M059J (cell line): Measurements from ENCODE around the gene CFHR1. TPM values are rescaled to one million over a fixed set of nuclear protein-coding genes. Genes with fewer than 3 reads are reported as not detected.

Experiments used
- DNase-seq: peaks from one replicate; pipeline ENCODE4 v3.0.0-alpha.2; 2012; ENCODE audit warnings: low read depth
- total RNA-seq: library from RNA; depleted of rRNA; stranded (reverse); fragments of >200 nt; shearing (Covaris generic); gene quantifications from 2 replicates; pipeline ENCODE4 v1.2.3, GENCODE V29; 2014; rRNA removed

Gene CFHR1
- total RNA-seq, 1 experiment from 2014 or later, result not detected

DNA sequence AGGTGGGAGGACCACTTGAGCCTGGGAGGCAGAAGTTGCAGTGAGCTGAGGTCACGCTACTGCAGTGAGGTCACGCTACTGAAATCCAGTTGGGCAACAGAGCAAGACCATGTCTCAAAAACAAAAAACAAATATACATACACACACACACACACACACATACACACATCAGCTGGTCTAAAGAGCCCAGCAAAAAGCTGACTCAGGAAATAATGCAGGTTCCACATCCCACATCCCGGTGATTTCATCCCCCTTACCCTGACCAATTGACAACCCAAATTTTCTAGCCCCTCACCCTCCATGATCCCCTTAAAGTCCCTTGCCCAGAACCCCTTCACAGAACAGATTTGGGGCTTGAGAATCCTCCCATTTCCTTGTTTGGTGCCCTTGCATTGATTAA lies 56.4 kb downstream of the CFHR1 start:
- DNase-seq, result no peak

DNA sequence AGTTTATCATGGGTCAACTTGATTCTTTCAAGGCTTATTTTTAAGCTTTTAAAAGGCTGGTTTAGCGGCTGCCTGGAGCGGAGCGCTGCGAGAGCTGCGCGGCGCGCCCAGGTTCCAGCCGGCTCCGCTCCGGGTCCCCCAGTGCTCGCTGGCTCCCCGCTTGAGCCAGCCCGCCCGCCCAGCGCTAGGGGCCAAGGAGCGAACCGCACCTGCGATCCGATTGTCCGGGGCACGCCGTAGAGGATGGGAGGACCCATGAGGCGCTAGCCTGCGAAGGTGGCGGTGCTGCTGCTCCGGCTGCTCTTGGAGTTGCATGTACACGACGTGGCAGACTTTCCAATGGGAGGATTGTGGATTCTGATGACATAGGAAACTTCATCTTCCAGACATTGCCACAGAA lies 58.4 kb downstream of the CFHR1 start:
- DNase-seq, result peak; percentile 12

Other genes with a start within 250 kb of the CFHR1 start
- gene KCNT2, start 211.3 kb upstream of the CFHR1 start, total RNA-seq, result 1.9 and 2.3 TPM in 2 replicates
- 58.0 and 76.5 TPM in 2 replicates for gene CFH, start 167.7 kb upstream of the CFHR1 start, total RNA-seq
- not detected in 2 replicates for gene CFHR3, start 44.9 kb upstream of the CFHR1 start, total RNA-seq
- gene CFHR4, start 68.3 kb downstream of the CFHR1 start, total RNA-seq, result not detected in 2 replicates
- not detected in 2 replicates for gene CFHR2, start 124.0 kb downstream of the CFHR1 start, total RNA-seq
- gene CFHR5, start 157.8 kb downstream of the CFHR1 start, total RNA-seq, result not detected in 2 replicates
- not detected in 2 replicates for gene F13B, start 247.5 kb downstream of the CFHR1 start, total RNA-seq